Mucosa of rectum (tissue), 2 donors: ENCODE measurements around the gene UPB1.

Source experiments
- H3K27ac ChIP-seq, 2 donors: one replicate each; pipeline ENCODE4 v1.7.0; 2013; ENCODE audit warnings: inconsistent platforms in 2 of 2, low read depth in 2 of 2, low read length in 2 of 2
- H3K27me3 ChIP-seq, 2 donors: one replicate each; pipeline ENCODE4 v1.7.0; 2013; ENCODE audit warnings: low read length in 2 of 2; ENCODE audit not compliant: control insufficient read depth in 2 of 2, insufficient read depth in 2 of 2
- H3K36me3 ChIP-seq, 2 donors: one replicate each; pipeline ENCODE4 v1.7.0; 2013; ENCODE audit warnings: low read length in 2 of 2; ENCODE audit not compliant: control insufficient read depth in 2 of 2, insufficient read depth in 2 of 2
- H3K4me1 ChIP-seq, 2 donors: one replicate each; pipeline ENCODE4 v1.7.0; 2013; ENCODE audit warnings: low read length in 2 of 2, mild to moderate bottlenecking in 1 of 2; ENCODE audit not compliant: control insufficient read depth in 2 of 2, insufficient read depth in 2 of 2
- H3K4me3 ChIP-seq, 2 donors: one replicate each; pipeline ENCODE4 v1.7.0; 2013; ENCODE audit warnings: low read length in 2 of 2
- H3K9ac ChIP-seq, 2 donors: one replicate each; pipeline ENCODE4 v1.7.0; 2013; ENCODE audit warnings: low read length in 2 of 2, low read depth in 1 of 2, mild to moderate bottlenecking in 1 of 2
- H3K9me3 ChIP-seq, 2 donors: one replicate each; pipeline ENCODE4 v1.7.0; 2013; ENCODE audit warnings: low read length in 2 of 2; ENCODE audit not compliant: control insufficient read depth in 2 of 2
- donor health status: healthy.
- donor health status: Normal muscosa, but diverticular disease.

The UPB1 gene

GRCh38 chr22:24502541-24502940 lies 7.4 kb downstream of the UPB1 start:
- no peaks in the 10 kb centered on the region for H3K27me3 ChIP-seq
- H3K4me1 ChIP-seq: peaks cover 9 to 13% of the 10 kb centered on the region in 2 donors
- no peak overlapping the region for H3K27ac ChIP-seq
- H3K4me3 ChIP-seq: no peak overlapping the region
- H3K9me3 ChIP-seq: no peaks in the 10 kb centered on the region
- no peak overlapping the region for H3K9ac ChIP-seq
- H3K36me3 ChIP-seq: no peaks in the 10 kb centered on the region

DNA sequence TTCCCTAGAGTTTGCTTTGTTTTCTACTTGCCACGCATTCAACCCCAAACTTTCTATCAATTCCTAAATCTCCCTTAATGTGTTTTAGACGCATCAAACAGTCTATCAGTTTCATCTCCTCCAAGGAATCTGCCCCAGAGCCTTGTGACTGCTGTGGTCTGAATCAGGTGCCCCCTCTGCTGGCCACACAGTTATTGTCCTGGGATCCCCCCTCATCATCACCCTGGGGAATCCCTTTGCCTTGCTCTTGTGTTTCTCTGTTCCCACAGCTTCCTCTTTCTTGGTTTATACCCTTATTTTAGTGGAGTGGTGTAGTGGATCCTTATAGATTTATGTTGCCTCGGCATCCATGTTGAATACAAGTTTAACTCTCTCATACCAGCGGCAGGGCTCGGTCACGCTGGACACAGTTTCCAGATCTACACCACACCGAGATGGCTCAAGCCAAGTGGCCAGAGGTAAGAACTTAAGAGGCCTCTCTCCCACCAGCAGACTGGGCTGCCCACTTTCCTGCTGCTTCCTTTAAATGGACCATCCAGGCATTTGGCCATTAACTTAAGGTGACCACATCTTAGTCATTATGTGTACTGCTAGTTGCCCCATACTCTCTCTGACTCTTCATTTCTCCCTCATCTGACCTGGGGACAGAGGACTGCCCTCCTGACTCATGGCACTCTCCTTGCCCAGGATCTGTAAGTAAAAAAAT lies 8.2 kb downstream of the UPB1 start:
- H3K27me3 ChIP-seq: no peaks in the 10 kb centered on the region
- H3K4me3 ChIP-seq: no peak overlapping the region
- peaks cover 9 to 13% of the 10 kb centered on the region in 2 donors for H3K4me1 ChIP-seq
- no peak overlapping the region for H3K9ac ChIP-seq
- no peaks in the 10 kb centered on the region for H3K36me3 ChIP-seq
- H3K27ac ChIP-seq: no peak overlapping the region
- H3K9me3 ChIP-seq: no peaks in the 10 kb centered on the region

- H3K9ac ChIP-seq: no peak overlapping the region
- no peak overlapping the region for H3K4me3 ChIP-seq
- H3K27me3 ChIP-seq: no peaks in the 10 kb centered on the region
- H3K27ac ChIP-seq: no peak overlapping the region
- no peaks in the 10 kb centered on the region for H3K9me3 ChIP-seq
- H3K36me3 ChIP-seq: no peaks in the 10 kb centered on the region
- H3K4me1 ChIP-seq: peaks cover 9 to 13% of the 10 kb centered on the region in 2 donors
Measured at GRCh38 chr22:24503843-24504338, 8.8 kb downstream of the UPB1 start.

DNA sequence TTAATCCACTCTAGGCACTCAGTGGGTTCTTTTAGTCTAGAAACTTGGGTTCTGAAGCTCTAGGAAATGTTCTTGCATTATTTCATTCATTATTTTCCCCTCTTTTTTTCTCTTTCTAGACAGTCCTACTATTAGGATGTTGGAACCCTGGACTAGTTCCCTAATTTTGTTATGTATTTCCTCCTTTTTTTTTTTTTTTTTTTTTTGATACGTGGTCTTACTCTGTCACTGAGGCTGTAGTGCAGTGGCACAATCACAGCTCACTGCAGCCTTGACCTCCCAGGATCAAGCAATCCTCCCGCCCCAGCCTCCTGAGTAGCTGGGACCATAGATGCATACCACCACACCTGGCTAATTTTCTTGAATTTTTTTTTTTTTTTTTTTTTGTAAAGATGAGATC lies 9.4 kb downstream of the UPB1 start:
- Histone ChIP-seq H3K4me1 (peaks cover 9 to 13% of the 10 kb centered on the region in 2 donors), H3K4me3 (no peak overlapping the region), H3K27ac (no peak overlapping the region), H3K9me3 (no peaks in the 10 kb centered on the region), H3K36me3 (no peaks in the 10 kb centered on the region), H3K9ac (no peak overlapping the region), H3K27me3 (no peaks in the 10 kb centered on the region)

DNA sequence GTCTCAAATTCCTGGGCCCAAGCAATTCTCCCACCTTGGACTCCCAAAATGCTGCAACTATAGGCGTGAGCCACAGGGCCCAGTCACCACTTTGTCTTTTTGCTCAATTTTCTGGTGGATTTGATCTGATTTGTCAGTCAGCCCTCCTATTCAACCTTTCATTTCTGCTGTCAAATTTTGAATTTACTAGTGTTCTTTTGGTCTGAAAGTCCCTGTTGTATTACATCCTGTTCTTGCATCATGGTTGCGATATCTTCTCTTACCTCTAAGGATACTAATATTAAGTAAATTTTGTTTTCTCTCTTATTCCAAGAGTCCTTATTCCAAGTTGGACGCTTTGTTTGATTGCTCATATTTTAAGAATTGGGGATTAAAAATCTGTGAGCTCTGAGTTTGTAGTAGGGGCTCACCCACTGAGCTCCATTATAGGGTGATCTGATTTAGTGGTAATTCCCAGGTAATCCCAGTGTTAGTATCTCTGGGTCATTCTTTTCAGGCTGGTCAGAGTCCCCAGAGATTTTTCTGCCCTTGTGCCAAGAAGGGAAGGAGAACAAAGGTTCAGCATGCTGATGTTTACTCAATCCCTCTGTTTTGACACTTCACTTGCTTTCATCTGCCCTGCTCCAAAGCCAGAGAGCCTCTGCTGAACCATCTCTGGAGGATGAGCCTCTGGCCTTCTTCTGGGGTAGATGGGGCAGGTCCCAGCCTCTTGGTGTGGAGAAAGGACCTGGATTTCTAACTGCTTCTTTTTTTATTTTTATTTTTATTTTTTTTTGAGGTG lies 10.0 kb downstream of the UPB1 start:
- Histone ChIP-seq H3K9me3 (no peaks in the 10 kb centered on the region), H3K9ac (no peak overlapping the region), H3K36me3 (no peaks in the 10 kb centered on the region), H3K4me1 (peaks cover 9 to 13% of the 10 kb centered on the region in 2 donors), H3K27ac (no peak overlapping the region), H3K27me3 (no peaks in the 10 kb centered on the region), H3K4me3 (no peak overlapping the region)

DNA sequence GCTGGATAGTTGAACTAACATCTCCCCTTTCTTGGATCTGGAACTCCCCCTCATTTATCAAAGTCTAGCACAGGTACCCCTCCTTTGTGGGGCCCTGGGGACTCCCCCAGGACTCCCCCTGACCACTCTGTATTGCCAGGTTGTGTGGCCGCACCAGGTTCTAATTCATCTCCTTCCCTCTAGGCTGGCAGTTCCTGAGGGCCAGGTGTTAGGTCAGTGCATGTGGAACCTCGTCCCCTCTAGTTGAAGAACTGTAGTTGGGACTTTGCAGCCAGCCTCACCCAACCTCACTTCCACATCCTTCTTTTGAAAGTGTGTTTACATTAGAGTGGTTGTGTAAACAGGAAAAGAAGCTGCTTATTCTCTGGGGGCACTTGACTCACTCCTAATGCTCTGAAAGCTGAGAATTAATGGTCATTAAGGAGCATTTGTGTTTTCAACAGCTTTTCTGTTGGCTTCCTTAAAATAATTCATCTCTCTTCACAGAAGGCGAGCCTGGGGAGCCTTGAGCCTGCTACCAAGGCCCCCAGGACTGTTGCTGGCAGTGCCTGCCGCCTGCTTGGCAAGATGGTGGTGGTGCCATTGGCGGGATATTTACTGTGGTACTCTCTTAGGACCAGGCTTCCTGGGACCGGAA lies 11.8 kb downstream of the UPB1 start:
- peak overlapping the region in 1 of 2 donors; percentile 52 for H3K27ac ChIP-seq
- no peaks in the 10 kb centered on the region for H3K27me3 ChIP-seq
- no peaks in the 10 kb centered on the region for H3K9me3 ChIP-seq
- no peak overlapping the region for H3K9ac ChIP-seq
- H3K4me3 ChIP-seq: no peak overlapping the region
- H3K36me3 ChIP-seq: no peaks in the 10 kb centered on the region
- peaks cover 16 to 23% of the 10 kb centered on the region in 2 donors for H3K4me1 ChIP-seq

GRCh38 chr22:24507716-24508115 lies 12.6 kb downstream of the UPB1 start:
- Histone ChIP-seq H3K4me3 (no peak overlapping the region), H3K27ac (no peak overlapping the region), H3K4me1 (peaks cover 16 to 27% of the 10 kb centered on the region in 2 donors), H3K27me3 (no peaks in the 10 kb centered on the region), H3K9me3 (no peaks in the 10 kb centered on the region), H3K9ac (no peak overlapping the region), H3K36me3 (no peaks in the 10 kb centered on the region)

GRCh38 chr22:24510637-24511625 lies 15.8 kb downstream of the UPB1 start:
- no peaks in the 10 kb centered on the region for H3K27me3 ChIP-seq
- H3K27ac ChIP-seq: no peak overlapping the region
- H3K9ac ChIP-seq: no peak overlapping the region
- peaks cover 24 to 39% of the 10 kb centered on the region in 2 donors for H3K4me1 ChIP-seq
- H3K9me3 ChIP-seq: no peaks in the 10 kb centered on the region
- no peaks in the 10 kb centered on the region for H3K36me3 ChIP-seq
- H3K4me3 ChIP-seq: no peak overlapping the region

- H3K4me1 ChIP-seq: peaks cover 15 to 33% of the 10 kb centered on the region in 2 donors
- H3K4me3 ChIP-seq: no peak overlapping the region
- no peaks in the 10 kb centered on the region for H3K9me3 ChIP-seq
- H3K27me3 ChIP-seq: no peaks in the 10 kb centered on the region
- no peaks in the 10 kb centered on the region for H3K36me3 ChIP-seq
- no peak overlapping the region for H3K27ac ChIP-seq
- H3K9ac ChIP-seq: no peak overlapping the region
Measured at GRCh38 chr22:24512043-24512442, 16.9 kb downstream of the UPB1 start.
